T-helper 1 cell treated with Interleukin-12 subunit alpha and Interleukin-12 subunit beta and Interleukin-4 antibody, amounts not matched to agents 30 ng/mL and 1 ng/mL, for 36 hours (primary cell): Measurements from ENCODE around the gene KRTAP10-3. TPM values are rescaled to one million over a fixed set of nuclear protein-coding genes. Genes with fewer than 3 reads are reported as not detected.
"Not testable (repeated sequence)": the region's sequence is repeated elsewhere in the genome, so short reads cannot be mapped to it uniquely, and the experiment has no call there.

Source experiments
- intact Hi-C: fragments of 100-400 bp; cut with micrococcal nuclease; formaldehyde crosslinking; loops from one replicate; pipeline ENCODE4 v1.15.1; 2024
- total RNA-seq: library from RNA; stranded (reverse); gene quantifications from 2 replicates; pipeline ENCODE4 v1.2.3, GENCODE V29; 2022

KRTAP10-3 gene
- total RNA-seq, 1 donor from 2014 or later: not detected

DNA sequence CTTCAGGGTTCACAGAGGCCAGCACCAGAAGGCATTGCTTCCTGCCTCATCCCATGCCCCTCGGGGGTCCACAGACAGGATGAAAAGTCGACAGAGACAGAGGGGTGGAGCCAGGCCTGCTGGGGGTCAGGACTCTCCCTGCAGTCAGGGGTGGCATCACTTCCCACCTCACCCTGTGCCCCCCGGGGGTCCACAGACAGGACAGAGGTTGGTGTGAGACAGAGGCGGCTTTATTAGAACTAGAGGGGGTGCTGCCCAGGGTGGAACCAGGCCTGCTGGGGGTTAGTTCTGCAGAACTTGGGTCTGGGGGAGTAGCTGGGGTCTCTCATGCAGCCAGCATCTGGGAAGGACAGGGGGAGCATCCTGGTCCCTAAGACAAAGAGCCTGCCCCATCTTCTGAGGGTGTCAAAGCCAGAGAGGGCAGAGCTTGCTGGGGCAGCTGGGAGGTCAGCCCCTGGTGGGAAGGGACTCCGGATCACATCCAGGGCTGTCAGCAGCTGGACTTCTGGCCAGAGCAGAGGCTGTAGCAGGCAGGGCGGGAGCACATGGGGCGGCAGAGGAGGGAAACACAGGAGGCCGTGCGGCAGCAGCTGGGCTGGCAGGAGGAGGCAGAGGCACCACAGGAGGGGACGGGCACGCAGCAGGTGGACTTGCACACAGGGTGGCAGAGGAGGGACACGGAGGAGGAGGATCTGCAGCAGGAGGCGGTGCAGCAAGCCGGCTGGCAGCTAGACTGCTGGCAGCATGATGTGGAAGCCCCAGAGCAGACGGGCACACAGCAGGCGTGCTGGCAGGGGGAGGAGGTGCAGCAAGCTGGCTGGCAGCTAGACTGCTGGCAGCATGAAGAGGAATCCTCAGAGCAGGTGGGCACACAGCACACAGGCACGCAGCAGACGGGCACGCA is 32.6 kb upstream of the KRTAP10-3 start:
- intact Hi-C loops: not testable (repeated sequence)

DNA sequence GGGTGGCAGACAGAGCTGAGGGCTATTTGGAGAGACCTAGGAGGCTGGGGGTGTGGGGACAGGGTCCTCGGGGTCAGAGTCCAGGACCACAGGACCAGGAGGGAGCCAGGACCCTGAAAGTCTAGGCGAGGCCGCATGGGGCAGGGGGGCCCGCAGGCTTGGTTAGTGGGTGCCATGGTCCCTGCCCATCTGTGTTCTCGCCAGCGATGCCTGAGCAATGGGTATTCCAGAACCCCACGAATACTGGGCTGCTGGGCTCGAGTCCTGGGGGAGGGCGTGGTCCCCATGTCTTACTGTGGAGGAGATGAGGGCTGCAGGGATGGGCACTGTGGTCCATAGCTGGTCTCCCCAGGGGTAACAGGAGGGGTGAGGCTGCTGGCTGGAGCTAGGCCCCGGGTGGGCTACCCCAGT is 31.7 kb upstream of the KRTAP10-3 start:
- intact Hi-C loops: no loop called here

DNA sequence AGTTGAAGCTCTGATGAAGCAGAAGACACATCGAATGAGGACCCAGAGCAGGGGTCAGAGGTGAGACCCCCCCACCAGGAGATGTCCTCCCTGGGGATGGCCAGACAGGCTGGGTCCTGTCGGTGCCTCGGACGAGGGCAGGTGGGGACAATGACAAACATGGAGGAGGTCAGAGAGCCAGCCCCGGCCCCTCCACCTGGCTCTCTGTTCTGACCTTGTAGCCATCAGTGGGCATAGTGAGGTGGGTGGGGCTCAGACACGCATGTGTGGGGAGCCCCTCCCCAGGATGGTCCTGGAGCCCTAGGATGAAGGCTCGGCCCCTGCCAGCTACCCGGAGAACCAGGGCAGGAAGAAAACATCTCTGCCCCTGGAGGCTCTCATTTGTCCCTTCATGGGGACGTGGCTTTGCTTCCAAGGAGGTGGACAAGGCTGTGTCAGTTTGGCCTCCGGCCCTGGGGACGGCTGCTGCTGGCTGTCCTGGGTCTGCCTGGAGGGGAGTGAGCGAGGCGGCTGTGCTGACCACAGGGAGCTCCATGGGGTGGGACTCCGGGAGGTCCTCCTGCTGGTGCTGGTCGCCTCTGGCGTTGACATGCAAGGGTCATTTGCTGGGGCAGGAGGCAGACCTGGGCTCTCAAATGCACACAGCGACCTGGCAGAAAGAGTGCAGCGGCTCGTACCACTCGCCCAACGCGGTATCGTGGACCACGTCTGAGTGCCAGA is 31.2 kb upstream of the KRTAP10-3 start:
- intact Hi-C loops: no loop called here

DNA sequence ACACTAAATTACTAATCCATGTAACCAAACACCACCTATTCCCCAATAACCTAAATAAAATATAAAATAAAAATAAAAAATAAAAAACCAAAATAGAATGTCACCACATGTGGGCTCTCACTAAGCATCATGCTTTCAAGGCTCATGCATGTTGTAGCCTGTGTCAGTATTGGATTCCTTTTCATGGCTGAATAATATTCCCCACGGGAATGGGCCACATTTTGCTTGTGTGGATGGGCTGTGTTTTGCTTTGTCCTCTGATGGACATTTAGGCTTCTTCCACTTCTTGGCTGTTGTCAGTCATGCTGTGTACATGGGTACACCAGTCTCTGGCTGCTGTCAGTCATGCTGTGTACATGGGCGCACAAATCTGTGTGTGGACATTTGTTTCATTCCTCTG is 30.5 kb upstream of the KRTAP10-3 start:
- intact Hi-C loops: no loop called here

DNA sequence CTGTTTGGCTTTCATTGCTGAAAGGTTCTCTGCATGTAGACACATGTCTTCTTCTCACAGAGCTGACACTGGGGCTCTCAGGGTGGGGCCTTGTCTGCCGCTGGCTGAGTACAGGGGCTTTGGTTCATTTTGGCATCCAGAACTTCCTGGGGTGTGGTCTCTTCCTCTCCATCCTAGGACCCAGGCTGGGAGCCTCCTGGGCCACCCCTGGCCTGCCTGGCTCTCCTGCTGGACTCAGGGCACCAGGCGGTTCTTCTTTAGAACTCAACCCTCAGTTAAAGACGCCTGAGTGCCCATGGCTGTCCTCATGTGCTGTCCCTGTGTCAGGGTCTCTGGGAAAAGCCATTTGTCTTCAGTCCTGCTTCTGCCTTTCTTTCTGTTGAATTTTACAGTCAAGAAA is 27.3 kb upstream of the KRTAP10-3 start:
- intact Hi-C loops: no loop called here

DNA sequence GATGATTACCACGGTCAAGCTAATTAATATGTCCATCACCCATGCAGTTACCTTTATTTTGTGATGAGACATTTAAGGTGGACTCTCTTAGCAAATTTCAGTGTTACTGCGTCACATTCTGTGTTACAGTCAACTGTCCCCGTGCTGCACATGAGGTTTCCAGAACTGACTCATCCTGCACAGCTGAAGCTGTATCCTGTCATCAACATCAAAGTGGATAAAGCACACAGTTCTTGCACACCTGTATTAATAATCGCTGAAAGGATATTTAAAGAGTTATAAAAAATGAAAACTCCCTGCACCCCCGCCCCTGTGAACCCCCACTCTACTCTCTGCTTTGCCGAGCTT is 25.2 kb upstream of the KRTAP10-3 start:
- intact Hi-C loops: loop anchor here (1.0 kb wide), 1 partner anchor 36 kb away; no protein-coding TSS in a partner anchor

DNA sequence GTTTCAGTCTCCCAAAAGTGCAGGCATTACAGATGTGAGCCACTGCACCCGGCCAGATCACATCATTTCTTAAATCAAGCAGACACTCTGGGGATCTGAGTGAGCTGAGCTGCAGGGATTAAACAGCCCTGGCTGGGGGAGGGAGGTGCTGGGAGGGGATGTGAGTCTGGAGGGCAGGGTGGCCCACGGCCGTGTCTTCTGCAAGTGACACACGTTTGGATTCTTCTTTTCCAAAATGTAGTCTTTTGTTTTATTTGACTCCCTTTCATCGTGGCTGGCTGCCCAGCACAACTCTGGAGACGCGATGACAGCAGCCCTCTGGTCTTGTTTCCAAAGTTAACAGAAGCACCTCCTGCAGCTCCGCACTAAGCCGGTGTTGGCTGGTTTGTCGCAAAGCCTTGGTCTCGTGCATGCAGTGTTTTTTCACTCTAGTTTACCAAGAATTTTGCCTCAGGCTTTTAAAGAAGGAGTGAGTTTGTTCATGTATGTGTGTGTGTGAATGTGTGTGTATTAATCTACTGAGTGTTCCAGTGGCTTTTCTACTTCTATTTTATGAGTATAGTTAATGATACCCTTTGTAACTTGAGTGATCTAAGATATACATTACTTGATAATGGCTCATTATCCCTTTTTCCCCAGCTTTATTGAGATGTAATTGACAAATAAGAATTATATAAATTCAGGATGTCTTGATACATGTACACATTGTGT is 24.6 kb upstream of the KRTAP10-3 start:
- intact Hi-C loops: no loop called here

DNA sequence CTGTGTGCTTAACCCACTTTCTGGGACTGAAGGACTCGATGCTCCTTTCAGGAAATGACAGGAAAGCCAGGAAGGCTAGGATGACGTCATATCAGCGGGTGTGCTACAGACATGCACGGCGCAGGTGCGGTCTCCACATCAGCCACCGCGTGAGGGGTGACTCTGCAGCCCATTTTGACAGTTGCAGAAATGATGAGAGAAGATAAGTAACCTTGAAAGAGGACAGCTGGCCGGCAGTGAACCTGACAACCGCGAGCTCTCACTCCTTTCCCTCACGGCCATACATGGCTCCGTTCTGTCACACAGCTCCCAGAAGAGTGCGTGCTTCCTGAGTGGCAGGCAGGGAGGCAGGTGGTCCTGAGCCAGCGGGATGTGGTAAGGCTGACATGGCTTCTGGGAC is 23.5 kb upstream of the KRTAP10-3 start:
- intact Hi-C loops: no loop called here

DNA sequence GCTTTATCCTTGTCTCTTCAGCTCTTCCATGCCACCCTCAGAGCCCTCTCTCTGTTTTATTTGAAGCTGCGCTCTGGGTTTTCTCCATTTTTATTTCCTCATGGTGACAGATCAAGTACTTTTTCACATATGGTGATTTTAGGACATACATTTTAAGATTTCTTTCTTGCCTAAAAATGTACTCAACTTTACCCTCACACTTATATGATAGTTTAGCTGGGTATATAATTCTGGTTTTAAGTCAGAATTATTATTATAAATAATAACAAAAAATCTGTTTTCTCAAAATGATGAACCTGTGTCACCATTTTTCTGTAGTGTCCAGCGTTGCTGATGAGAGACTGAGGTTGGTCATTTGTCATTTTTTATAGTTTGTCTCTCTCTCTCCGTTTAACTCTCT is 22.6 kb upstream of the KRTAP10-3 start:
- intact Hi-C loops: no loop called here

DNA sequence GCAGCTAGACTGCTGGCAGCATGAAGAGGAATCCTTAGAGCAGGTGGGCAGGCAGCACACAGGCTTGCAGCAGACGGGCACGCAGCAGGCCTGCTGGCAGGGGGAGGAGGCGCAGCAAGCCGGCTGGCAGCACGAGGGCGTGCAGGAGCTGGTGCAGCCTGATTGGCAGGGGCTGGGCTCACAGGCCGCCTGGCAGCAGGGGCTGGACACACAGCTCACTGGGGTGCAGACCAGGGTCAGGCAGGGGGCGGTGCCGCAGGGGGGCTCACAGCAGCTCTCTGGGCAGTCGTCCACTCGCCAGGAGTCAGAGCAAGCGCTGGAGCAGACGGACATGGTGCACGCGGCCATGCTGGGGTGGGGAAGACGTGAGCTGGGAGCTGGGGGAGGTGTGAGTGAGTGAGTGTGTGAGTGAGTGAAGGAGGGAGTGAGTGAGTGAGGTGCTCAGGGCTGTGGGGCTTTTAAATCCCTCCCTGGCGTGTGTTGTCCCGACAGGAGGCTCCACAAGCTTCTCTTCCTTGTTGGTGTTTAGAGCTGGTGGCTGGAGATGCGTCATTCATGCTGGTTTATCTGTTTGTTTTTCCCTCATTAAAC is 21.7 kb upstream of the KRTAP10-3 start, which contains the start of gene KRTAP10-5:
Gene KRTAP10-5, minus strand, starts transcription at position 374 of the 591 bp plus-strand sequence. Its CDS starts 26 bp downstream, at position 348.
- intact Hi-C loops: not testable (repeated sequence)

DNA sequence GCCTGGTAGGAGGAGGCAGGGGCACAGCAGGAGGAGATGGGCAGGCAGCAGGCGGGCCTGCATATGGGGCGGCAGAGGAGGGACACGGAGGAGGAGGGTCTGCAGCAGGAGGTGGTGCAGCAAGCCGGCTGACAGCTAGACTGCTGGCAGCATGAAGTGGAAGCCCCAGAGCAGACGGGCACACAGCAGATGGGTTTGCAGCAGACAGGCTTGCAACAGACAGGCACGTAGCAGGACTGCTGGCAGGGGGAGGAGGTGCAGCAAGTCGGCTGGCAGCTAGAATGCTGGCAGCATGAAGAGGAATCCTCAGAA is 21.2 kb upstream of the KRTAP10-3 start:
- intact Hi-C loops: no loop called here

DNA sequence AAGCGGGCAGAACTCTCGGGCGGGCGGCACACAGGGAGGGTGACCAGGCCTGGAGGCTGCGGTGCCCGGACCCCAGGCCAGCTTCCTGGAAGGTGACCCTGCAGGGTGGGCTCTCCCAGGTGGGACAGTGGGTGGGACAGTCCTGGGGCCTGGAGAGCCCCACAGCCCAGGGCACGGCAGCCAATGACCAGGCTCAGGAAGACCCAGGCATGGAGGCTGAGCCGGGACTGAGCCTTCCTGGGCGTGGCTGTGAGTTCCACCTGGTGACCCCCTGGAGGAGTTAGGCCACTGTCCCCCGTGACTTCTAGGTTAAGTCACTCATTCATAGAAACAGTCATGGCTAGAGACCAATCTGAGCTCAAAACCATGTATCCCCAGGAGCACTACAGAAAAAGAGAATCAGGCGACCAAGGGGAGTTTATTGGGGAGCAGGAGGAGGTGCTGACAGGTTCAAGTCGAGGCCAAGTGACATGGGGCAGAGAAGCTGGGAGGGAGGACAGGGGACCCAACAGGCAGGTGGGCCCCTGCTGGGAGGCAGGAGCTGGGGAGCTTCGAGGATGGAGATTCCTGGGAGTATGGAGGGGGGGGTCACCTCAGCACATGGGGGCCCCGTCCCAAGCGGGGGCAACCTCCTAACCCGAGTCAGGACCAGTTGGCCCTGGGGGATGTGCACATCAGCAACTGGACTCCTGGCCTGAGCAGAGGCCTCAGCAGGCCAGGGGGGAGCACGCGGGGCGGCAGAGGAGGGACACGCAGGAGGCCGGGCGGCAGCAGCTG is 20.6 kb upstream of the KRTAP10-3 start:
- intact Hi-C loops: no loop called here

DNA sequence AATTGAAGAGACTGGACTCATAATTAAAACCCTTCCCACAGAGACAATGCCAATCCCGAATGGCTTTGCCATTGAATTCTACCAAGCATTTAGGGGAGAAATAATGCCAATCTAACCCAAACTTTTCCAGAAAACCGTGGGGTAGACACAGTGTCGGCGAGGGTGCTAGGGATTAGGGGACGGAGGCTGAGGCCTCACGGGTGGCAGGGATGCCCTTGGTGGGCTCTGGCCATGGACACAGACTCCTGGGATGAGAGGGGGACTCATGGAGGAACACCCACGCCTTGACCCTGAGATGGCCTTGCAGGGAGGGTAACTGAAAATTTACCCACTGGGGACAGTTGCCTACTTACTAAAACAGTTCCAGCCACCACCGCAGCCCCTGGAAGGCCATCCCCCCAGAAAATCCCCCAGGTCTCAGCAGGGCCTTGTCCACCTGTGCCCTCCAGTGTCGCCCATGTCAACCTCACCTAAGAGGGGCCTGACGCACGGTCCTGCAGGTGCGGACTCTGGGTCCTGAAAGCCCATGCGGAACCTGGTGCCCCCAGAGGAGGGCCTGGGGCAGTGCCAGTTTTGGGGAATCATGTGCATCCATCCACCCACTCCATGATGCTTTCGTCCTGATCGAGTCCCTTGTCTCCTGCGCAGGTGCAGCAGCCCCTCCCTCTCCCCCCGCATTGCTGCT is 19.9 kb upstream of the KRTAP10-3 start:
- intact Hi-C loops: no loop called here

DNA sequence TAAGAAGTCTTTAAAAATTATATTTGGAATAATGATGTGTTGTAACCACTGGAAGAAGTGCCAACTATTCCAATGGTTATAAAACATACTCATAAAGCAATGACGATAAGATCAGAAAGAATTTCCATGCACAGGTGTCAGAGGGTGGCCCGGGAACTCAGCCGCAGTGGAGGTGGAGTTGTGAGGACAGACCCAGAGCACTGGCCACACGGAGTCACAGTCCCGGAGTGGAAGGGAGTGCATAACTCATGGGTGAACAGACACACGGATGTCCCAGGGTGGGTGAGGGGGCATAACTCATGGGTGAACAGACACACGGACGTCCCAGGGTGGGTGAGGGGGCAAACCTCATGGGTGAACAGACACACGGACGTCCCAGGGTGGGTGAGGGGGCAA is 17.4 kb upstream of the KRTAP10-3 start:
- intact Hi-C loops: no loop called here

DNA sequence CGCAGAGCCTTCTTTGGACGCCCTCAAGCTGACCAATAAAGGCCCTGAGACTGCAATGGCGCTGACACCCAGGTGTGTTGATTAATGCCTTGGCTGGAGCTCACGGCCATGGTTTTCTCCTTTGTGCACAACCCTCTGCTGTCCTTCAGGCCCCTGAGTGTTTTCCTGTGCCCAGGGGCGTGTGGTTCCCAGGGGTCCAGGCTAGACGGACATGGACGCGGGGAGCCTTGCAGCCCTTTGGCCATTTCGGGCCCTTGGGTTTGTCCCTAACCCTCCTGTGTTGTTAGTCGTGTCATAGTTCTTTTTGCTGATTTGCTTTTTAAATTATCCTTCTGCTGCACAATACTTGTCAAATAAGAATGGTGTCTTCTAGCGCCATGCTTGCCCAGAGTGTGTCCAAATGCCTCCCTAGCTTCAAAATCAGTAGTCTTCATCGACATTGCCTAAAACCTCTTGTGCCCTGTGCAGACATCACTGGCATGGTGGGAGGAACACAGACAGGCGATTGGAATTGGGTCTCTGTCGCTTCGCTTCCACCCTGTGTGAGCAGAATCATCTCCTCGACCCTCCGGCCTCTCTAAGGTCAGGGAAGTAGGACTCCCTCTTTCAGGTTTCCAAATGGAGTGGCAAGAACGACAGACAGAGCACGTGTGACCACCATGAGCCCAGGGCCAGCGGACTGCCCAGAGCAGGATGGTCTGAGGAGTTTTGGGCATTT is 16.9 kb upstream of the KRTAP10-3 start:
- intact Hi-C loops: no loop called here

DNA sequence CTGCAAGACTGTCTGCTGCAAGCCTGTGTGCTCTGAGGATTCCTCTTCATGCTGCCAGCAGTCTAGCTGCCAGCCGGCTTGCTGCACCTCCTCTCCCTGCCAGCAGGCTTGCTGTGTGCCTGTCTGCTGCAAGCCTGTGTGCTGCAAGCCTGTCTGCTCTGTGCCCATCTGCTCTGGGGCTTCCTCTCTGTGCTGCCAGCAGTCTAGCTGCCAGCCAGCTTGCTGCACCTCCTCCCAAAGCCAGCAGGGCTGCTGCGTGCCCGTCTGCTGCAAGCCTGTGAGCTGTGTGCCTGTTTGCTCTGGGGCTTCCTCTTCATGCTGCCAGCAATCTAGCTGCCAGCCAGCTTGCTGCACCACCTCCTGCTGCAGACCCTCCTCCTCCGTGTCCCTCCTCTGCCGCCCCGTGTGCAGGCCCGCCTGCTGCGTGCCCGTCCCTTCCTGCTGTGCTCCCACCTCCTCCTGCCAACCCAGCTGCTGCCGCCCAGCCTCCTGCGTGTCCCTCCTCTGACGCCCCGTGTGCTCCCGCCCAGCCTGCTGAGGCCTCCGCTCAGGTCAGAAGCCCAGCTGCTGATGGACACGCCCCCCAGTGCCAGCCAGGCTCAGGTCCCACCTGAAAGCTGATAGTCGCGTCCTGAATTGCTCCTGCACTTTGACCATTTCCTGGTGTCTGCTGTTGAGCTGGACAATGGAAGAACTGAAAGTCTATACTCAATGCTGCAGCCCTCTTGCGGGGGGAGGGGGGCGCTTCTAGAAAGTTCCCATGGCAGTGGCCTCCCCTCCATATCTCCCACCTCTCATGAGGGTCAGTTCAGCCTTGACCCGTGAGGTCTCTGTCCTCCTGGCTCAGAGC is 16.1 kb upstream of the KRTAP10-3 start:
- intact Hi-C loops: no loop called here

DNA sequence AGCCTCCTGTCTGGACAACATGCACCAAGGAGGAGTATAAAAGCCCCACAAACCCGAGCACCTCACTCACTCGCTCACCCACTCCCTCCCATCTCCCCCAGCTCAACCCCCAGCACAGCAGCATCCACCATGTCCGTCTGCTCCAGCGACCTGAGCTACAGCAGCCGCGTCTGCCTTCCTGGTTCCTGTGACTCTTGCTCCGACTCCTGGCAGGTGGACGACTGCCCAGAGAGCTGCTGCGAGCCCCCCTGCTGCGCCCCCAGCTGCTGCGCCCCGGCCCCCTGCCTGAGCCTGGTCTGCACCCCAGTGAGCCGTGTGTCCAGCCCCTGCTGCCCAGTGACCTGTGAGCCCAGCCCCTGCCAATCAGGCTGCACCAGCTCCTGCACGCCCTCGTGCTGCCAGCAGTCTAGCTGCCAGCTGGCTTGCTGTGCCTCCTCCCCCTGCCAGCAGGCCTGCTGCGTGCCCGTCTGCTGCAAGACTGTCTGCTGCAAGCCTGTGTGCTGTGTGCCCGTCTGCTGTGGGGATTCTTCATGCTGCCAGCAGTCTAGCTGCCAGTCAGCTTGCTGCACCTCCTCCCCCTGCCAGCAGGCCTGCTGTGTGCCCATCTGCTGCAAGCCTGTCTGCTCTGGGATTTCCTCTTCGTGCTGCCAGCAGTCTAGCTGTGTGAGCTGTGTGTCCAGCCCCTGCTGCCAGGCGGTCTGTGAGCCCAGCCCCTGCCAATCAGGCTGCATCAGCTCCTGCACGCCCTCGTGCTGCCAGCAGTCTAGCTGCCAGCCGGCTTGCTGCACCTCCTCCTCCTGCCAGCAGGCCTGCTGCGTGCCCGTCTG is 15.2 kb upstream of the KRTAP10-3 start, which contains the start of gene KRTAP10-4:
Gene KRTAP10-4, plus strand, starts transcription at position 100 of the 827 bp plus-strand sequence. Its CDS starts 30 bp downstream, at position 130.
- intact Hi-C loops: not testable (repeated sequence)
